Body of pancreas (tissue), 4 donors: ENCODE measurements around the gene MIGA1.

Experiments used
- CTCF ChIP-seq, 7 experiments: fragments of 450-650 bp in 4 of 7; fragments of 200-600 bp in 3 of 7; sonication (generic) in 3 of 7; IDR thresholded peaks; one replicate each; pipeline ENCODE4 v1.5.1; 2016 to 2019; ENCODE audit warnings: antibody characterized with exemption in 7 of 7
- POLR2A ChIP-seq, 3 donors: fragments of 450-650 bp; IDR thresholded peaks; one replicate each; pipeline ENCODE4 v1.6.1; 2016; ENCODE audit warnings: antibody characterized with exemption in 3 of 3, mild to moderate bottlenecking in 2 of 3

GRCh38 chr1:77900687-77901293 lies 121.3 kb downstream of the MIGA1 start:
- TF ChIP-seq CTCF (IDR thresholded peaks at IDR 0.05): peak; percentile 37 to 77 (median 61)
- no peak for TF ChIP-seq POLR2A (IDR thresholded peaks at IDR 0.05)
